NCI-H446 (cell line): ENCODE data around the gene KLK14.
A peak's percentile ranks its signal among the peaks of the same experiment; 100 is the strongest.

Experiments used
- DNase-seq, 2 experiments: peaks; one replicate each; lab custom pipeline; 2025; lab: John Stamatoyannopoulos, UW

KLK14 gene

DNA sequence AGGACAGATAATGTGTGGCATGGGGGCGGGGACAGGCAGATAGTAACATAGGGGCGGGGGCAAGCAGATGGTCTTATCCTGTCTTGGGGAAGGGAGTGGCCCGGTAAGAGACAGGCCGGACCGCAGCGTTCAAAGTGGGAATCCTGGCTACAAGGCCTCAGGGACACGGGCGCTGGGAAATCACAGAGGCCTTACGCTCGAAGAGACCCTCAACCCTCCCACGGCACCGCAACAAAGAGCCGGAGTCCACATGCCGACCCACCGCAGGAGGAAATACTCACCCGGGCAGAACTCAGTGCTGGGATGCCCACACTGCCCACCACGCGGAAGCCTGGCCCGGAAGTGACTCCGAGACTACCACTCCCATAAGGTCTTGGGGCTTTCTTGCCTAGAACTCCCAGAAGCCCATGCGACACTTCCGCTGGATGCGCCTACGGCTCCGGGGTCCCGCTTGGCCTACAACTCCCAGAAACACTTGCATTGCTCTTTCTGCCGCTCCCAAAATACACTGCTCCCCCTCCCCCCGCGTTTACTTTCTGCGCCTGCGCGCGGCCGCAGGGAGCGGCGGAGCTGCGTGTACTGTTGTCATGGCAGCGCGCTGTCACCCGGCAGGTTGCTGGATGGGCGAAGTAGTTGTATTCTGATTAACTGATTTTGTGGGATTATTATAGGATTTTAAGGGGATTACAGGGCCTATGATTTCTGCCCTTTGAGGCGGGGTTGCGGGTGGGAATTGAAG is 25.5 kb upstream of the KLK14 start, which contains the start of gene CTU1:
Gene CTU1 (minus strand): TSS at position 344 of the 739 bp plus-strand sequence. CDS start 3,840 bp downstream, outside the sequence.
- DNase-seq = peak; percentile 99

DNA sequence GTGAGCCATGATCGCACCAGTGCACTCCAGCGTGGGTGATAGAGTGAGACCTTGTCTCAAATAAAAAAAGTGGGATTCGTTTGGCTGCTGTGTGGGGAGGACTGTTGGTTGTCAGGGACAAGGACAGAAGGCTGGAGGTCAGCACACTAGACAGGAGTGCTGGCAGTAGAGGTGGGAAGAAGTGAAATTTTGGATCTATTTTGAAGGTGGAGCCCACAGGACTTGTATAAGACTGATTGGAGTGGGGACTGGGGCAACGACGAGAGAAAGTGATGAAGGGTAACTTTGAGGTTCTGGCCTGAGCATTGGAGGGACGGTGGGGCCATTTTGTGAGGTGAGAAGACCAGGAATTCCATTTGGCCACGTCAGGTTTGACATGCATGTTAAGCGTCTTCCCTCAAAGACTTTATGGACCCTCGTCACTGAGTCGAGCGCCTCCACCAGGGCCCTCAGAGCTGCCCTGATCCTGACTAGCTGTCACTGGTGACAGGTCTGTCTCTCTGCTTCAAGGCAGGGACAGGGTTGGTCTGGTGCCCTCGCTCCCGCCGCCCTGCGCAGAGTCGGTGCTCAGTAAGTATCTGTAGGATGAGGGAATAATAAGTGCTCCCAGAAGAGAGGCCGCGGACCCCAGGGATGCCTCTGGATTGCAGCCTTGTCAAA is 24.8 kb upstream of the KLK14 start:
- peak; percentile 13 to 60 for DNase-seq

DNA sequence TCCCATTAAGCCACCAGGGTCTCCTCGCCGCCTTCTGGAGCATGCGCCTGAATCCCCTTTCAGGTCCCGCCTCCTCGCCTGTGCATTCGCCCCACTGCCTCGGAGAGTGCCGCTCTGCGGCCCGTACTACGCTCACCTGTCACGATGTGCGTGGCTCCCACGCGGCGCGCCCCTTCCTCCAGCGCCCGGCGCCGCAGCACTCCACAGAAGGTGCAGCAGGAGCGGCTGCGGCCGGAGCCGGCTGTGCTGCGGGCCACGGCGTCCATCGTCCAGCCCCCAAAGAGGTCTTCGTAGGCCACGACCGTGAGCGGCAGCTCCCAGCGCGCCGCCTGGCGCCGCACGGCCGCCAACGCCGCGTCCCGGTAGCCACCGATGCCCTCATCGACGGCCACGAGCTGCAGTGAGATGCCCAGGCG is 21.2 kb upstream of the KLK14 start:
- no peak for DNase-seq

DNA sequence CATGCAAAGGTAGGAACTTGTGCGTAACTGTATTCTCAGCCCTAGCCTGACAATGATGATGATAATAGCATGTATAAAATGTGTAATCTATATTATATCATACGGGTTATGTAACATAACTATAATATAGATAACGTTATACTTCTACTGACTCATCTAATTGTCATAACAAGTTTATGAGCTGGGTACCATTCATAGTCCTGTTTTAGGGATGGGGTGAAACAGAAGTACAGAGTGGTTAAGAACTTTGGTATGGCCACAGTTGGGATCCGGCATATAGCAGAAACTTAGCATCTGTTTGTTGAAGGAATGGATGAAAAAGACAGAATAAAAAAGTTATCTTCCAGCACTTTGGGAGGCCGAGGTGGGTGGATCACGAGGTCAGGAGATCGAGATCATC is 20.3 kb upstream of the KLK14 start:
- no peak for DNase-seq

DNA sequence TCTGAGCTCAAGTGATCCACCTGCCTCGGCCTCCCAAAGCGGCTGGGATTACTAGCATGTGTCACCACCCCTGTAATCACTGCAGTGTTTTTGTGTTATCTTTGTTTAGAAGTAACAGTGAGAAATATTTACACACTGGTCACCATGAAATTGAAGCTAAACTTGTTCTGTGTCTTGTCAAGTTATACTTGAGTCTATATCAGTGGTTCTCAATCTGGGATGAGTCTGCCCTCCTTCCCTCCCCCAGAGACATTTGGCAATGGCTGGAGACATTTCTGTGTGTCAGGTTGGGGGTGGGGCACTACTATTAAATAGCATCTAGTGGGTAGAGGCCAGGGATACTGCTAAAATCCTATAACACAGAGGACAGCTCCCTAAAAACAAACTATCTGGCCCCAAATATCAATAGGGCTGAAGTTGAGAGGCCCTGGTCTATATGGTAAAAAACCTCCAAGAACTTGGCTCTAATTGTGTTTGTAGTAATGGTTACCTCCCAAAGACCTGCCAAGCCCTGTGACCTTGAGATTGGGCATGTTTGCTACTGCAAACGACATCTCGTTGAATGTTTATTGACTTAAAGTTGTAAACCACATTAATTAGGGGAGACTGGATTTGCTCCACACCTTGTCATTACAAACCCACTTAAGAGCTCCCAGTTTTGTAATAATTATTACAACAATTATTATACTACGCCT is 18.6 kb upstream of the KLK14 start:
- DNase-seq = no peak

GRCh38 chr19:51100601-51101000 is 17.9 kb upstream of the KLK14 start:
- DNase-seq = no peak

- DNase-seq = no peak
Observed at GRCh38 chr19:51099047-51099382, 16.3 kb upstream of the KLK14 start.

- DNase-seq = no peak
Observed at GRCh38 chr19:51098365-51099046, 15.8 kb upstream of the KLK14 start.

GRCh38 chr19:51097796-51098195 is 15.1 kb upstream of the KLK14 start:
- DNase-seq = no peak

DNA sequence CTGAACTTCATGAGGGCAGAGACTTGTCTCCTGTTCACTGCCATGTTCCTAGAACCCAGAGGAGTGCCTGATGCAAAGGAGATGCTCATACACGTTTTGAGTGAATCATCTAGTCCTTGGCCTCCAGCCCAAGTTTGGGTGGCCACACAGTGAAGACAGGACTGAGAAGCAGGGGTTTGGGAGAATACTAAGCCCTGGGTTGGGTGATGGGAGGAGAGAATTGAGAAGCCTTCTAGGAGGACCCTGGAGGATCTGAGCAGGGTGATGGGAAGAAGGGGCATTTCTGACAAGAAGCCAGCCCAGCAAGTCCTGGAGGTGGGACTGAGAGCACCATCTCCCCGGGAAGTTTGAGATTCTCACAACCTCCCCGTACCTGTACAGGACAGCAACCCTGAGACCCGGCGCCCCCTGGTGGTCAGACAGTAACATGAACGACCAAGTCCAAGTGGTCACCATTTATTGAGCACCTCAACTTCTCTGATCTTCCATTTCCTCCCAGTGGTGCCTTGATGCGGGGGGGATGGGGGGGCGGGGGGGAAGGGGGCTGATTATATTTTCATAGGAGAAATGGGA is 14.6 kb upstream of the KLK14 start:
- DNase-seq = peak in 1 of 2 experiments; percentile 51

- DNase-seq = no peak
Observed at GRCh38 chr19:51096473-51097165, 13.9 kb upstream of the KLK14 start.

GRCh38 chr19:51094696-51095279 is 12.1 kb upstream of the KLK14 start:
- no peak for DNase-seq

DNA sequence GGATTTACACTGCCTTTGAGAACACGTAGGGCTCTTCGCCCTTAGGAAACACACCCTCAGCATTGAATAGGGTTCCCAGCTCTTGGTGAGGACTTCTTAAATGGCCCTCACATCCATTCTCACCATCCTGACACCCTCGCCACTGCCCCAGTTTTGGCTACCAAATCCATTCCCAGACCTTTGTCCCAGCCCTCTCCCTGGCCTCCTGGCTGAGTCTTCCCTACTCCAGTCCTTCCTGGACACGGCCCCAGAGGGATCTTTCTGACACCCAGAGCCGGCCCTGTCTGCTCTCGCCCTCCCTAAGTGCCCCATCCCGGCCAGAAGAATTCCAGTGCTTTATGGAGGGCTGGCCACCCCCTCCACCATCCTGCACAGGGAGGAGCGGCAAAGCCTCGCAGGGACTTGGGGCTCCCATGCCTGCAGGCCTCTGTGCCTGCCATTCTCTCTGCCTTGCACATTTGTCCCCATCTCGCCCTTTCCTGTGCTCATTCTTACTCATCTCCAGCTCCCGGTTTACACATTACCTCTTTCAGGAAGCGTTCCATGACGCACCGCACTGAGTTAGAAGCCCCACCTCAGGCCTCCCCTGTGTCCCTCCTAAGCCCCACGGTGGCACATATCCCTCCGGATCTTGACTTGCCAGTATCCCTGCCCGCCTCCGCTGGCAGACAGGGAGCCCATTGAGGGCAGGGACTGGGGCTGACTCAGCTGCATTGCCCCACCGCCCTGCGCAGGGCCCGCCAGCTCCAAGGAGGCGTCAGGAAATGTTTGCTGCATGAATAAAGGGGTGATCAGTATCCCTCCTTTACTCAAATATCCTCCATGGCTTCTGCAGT is 11.0 kb upstream of the KLK14 start:
- DNase-seq = no peak

DNA sequence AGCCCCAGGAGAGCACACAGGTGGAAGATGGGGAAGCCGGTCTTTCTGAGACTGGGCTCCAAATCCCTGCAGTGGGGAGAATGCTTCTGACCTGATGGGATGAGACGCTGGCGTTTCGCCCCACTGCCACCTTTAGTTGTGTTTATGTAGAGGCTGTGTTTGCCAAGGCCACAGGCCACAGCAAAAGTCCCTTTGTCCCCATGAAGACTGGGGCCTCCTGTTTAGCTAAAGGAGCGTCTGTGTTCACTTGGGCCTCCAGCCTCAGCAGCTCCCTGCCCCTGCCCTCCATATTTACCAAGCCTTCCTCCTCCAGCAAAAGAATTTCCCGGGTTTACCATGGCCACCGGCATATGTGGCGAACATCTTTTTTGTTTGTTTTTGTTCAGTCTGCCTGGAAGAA is 10.4 kb upstream of the KLK14 start:
- DNase-seq = no peak

GRCh38 chr19:51091895-51092873 is 9.5 kb upstream of the KLK14 start:
- no peak for DNase-seq

DNA sequence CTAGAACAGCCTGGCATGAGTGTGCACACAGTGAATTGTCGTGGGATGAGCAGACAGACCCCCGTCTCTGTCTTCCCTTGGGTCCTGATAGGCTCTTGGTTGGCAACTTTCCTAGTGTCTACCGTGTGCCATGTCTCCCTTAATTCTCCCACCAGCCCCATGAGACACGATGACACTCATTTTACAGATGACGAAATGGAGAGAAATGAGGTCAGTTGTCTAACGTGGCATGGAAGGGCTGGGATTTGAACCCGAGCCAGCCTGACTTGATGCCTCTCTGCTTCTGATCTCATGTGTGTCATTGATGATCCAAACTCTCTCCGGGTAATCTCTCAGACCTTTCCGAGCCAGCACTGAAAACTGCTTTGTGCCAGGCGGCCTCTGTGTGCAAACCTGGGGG is 8.4 kb upstream of the KLK14 start:
- no peak for DNase-seq

GRCh38 chr19:51090471-51090870 is 7.8 kb upstream of the KLK14 start:
- no peak for DNase-seq

GRCh38 chr19:51089786-51090185 is 7.1 kb upstream of the KLK14 start:
- no peak for DNase-seq
